Cerebellar nuclear complex (tissue), 1 donor: ENCODE data around the gene TMEM213.

Experiments
- DNase-seq, 2 experiments: peaks; one replicate each; lab custom pipeline; 2025; lab: John Stamatoyannopoulos, UW

TMEM213 gene

DNA sequence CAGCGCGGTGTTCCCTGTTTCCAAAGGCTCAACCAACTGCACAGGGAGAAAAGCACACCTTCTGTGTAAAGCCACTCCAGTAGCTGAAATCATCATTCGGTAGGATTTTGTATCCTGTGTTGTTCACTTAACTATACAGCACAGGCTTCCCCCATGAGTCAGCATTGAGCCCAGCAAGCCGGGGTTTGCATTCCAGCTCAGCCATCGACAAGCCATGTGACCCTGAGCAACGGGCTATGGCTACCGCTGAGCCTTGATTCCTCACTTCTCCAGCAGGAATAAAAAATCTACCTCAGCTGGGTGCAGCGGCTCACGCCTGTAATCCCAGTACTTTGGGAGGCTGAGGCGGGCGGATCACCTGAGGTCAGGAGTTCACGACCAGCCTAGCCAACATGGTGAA lies 44.3 kb downstream of the TMEM213 start:
- no peak for DNase-seq

DNA sequence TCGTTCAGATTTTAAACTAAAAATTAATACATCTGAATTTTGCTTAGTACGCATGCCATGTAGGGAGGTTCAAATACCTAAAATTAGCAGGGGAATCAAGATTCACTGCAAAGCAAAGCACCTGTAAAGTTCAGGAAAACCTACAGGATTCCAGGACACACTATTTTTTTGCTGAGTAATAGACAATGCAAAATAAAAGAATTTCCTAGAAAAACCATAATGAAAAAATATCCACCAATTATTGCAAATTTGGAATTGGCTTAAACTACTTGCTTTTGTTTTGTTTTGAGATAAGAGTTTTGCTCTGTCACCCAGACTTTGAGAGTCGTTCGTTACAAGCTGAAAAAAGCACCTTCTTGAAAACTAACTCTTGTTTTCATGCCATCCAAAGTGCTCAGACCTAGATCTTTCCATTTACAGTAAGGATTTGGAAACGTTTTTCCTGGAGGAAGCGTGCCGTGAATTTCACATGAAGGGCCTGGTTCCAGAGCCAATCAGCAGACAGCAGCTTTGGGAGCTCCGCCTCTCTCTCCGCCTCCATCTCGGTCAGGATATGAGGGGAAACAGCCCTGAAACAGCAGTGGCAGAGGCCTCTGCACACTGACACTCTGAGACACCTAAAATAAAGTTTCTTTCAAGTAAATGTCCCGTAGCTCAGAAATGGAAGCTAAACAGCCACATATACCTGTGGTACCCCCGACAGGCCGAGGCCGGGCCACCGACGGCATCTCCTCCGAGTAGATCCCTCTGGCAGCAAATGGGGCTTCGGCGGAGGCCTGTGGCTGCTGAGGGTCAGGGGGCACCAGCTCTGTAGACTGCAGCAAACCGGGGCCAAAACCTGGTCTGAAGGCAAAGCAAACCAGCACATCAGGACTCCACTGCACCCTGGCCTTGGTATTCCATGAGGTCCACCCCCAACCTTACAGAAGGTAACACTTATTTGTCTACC lies 46.1 kb downstream of the TMEM213 start:
- DNase-seq: no peak

DNA sequence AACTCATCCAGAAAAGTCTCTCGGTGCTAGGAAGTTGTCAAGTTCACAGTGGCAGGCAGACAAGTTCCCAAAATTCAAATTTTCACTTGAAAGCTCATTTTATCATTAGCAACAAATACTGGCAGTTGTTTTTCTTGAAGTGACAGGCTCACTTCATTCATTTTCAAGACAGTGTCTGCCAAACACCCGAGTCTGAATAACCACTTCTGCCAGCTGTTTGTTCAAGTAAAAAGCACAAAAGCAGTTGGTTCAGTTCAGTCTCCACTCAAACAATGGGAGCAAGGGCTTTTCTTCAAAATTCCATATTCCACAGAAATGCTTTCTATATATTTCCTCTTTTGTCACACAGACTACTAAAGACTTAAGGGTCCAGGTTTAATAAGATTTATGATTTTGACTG lies 47.9 kb downstream of the TMEM213 start:
- no peak for DNase-seq

DNA sequence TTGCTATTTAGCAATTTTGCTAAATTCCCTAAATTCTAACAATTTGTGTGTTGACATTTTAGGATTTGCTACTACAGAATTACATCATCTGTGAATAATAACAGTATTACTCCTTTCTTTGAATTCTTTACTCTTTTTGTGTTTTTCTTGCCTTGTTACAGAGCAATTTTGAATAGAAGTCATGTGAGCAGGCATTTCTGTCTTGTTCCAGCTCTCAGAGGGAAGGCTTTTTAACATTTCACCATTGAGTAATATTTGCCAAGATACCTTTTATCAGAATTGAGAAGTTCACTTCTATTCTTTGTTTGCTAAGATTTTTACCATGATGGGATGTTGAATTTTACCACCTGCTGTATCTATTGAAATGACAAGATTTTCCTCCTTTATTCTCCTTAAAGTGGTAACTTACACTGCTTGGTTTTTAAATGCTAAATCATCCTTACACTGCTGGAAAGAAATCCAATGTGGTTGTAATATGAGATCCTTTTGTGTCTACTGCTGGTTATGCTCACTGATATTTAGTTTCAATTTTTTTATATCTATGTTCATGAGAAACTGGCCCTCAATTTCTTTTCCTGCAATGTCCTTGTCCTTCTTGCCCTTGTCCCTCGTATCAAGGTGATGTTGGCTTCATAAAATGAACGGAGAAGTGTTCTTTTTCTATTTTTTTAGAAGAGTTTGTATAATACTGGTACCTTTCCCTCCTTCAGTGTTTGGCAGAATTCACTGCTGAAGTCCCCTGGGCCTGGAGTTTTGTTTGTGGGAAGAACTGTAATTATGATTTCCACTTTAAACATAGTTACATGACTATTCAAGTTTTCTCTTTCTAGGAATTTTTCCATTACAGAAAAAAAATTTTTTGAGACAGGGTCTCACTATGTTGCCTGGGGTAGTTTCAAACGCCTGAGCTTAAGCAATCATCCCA lies 50.5 kb downstream of the TMEM213 start:
- DNase-seq: no peak

DNA sequence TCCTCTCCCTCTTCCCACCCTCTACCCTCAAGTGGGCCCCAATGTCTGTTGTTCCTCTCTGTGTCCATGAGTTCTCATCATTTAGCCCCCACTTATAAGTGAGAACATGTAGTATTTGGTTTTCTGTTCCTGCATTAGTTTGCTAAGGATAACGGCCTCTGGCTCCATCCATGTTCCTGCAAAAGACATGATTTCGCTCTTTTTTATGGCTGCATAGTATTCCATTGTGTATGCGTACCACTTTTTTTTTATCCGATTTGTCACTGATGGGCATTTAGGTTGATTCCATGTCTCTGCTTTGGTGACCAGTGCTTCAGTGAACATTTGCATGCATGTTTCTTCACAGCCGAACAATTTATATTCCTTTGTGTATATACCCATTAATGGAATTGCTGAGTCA lies 51.9 kb downstream of the TMEM213 start:
- no peak for DNase-seq

DNA sequence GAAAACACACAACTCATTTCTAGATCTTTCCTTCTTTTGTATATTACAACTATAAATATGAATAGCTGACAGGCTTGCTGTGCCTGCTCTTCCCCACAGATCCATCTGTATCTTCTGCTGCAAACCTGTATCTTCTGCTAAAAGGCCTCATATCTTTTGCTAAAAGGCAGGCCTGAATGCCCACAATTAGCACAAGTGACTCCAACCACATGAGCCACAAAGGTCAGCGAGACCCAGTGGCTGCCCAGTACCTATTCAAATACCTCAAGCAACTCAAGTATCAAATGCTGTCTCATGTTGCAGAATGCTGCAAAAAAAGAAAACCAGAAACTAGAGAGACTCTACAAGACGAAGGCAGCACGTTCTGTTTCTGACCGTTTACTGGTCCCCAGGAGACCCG lies 54.7 kb downstream of the TMEM213 start:
- DNase-seq: no peak

DNA sequence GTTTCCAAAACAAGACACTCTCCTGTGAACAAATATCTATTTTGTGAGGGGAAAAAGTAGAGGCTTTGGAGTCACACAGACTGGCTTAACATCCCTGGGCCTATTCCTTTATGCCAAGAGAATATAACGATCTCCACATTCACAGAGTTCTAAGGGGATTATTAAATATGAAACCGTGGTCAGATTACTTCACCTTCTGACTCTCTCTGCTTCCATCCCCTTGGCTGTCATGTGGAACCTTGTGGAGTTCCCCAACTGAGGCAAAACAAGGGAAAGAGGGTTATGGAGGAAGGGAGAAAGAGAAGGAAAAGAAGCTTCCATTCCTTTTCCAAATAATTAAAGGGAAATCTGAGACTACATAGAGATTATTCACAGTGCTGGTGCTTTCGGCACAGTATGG lies 55.7 kb downstream of the TMEM213 start:
- no peak for DNase-seq

DNA sequence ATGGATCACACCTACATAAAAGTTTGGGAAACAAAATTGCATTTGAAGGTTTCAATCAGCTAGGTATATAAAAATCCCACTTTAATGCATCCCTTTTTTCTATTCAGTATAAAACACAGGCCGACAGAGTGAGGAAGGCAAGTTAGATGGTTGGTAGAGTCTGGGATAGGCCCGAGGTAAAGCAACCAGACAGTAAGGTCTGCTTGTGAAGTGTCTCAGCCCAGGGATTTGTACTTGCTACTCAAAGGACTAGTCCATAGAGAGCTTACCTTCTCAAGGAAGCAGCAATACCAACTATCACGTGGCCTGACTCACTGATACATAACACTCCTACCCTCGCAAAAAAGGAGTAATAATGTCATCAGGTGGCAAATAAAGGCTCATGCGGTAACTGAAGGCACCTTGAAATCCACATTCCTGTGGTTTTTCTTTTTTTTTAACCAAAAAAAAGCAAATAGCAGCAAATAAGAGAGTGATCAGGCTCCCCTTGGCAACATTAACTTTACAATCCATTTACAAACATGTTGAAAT lies 56.4 kb downstream of the TMEM213 start:
- no peak for DNase-seq

DNA sequence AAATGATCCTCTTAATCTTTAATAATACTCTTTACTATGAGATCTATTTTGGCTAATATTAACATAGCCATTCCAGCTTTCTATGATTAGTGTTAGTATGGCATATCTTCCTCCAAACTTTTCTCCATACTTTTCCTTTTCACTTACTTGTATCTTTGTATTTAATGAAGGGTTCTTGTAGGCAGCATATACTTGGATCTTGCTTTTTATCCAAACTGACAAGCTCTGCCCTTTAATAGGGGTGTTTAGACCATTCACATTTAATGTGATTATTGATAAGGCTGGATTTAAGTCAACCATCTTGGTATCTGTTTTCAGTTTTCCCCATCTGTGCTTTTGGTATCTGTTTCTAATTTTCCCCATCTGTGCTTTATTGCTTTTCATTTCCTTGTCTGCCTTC lies 59.9 kb downstream of the TMEM213 start:
- no peak for DNase-seq

DNA sequence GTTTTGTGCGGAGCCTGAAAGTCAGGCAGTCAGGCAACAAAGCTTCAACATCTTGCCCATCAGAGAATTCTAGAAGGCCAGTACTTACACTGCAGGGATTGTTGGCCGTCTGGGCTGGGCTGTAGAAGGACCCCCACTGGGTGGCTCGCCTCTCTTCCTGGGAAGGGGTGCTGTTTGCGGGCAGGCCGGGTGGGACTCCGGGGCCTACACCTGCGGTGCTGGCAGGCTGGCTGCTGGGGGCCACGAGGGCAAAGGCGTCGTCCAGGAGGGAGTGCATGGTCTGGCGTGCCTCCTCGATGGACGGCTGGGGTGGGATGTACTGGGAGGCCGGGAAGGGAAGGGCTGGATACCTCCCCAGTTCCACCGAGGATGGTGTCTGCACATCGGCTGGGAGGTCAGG lies 63.3 kb downstream of the TMEM213 start:
- no peak for DNase-seq

DNA sequence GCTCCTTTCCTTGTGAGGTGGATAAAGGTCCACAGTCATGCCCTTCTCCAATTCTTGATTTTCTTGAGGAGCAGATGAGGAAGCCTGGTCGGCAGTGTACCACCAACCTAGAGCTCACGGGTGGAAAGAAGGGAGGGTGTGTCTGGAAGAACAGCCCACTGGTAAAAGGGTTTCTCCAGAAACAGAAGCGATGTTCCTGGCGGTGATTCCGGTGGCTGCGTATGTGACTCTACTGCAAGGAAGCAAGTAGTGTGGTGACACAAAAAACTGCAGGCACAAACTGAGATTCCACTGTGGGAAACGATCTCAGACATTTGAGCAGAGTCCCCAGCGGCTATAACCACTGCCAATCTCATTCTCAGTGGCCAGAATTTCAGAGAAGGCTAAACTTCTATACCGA lies 66.1 kb downstream of the TMEM213 start:
- no peak for DNase-seq

DNA sequence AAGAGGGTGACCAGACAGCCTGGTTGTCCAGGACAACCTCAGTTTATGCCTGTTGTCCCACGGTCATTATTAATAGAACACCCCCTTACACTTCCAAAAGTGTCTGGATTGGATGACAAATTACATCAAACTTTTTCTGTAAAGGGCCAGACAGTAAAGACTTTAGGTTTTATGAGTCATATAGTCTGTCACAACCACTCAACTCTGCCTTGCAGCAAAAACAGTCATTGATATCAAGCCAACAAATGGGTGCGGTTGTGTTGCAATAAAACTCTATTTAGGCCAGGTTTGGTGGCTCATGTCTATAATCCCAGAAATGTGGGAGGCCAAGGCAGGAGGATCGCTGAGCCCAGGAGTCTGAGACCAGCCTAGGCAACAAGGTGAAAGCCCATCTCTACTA lies 66.9 kb downstream of the TMEM213 start:
- DNase-seq: no peak

DNA sequence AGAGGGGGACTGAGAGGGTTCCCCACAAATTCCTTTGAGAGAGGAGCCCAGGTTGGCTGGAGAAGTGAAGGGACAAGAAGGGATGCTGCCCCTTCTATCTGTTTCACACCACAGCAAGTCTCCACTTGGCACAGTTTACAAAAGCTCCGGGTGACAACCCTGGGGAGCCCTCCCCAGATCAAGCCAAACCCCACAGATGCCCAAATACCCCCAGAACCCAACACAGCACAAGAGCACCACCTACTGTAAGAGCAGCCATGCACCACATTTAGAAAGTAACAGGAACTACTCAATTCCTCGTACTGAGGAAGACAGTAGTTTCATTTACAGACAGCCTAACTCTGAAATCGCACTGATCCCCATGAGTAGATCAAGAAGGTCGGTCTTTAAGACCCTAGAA lies 68.0 kb downstream of the TMEM213 start:
- no peak for DNase-seq

DNA sequence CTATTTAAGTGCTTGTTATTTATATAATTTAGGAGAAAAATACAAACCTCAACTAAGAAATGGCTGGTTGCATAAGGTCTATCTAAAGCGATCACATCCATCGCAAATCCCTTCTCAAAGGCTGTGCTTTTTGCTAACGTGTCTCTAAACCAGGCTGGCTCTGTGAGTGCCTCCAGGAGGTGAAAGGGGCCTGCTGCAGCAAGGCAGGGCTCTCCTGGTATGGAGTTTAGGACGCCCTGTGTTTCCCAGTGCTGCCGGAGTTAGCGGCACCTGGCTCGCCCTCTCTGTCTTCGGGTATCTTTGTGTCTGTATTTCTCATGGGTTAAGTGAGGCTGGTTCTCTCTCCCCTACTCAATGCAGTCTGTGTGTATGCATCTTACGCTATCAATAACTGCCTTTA lies 68.6 kb downstream of the TMEM213 start:
- DNase-seq: no peak

DNA sequence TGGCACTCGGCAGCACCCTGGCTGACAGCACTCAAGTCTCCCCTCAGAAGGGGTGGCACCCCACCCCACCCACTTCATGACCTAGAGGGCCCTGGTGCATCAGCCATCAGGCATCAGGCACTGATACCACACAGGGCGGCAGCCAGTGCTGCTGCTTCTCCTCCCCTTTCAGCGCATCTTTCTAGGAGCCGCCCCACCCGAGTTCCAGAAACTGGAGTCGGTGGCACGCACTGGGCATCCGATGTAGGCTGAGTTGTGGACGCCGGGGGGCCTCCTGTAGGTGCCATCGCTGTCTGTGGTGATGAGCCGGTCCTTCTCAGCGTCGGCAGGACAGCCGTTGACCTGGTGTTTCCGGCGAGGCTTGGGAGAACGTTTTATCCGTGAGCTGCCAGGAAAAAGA lies 70.0 kb downstream of the TMEM213 start:
- DNase-seq: no peak

DNA sequence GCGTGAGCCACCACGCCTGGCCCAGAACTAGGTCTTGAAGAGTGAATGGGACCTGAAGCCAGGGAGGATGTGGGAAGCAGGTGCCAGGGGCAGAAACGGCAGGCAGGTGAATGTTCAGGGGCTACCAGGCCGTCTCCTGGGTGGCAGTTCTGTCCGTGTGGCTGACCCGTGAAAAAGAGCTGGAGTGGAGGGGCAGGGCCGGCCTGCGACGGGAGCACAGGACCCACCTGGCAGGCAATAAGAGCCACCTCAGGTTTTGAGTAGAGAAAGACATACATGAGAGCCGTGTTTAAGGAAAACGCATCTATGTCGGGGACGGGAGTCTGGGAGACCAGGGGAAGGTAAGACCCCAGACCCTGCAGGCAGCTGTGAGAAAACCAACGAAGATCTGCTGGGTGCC lies 70.9 kb downstream of the TMEM213 start:
- no peak for DNase-seq

DNA sequence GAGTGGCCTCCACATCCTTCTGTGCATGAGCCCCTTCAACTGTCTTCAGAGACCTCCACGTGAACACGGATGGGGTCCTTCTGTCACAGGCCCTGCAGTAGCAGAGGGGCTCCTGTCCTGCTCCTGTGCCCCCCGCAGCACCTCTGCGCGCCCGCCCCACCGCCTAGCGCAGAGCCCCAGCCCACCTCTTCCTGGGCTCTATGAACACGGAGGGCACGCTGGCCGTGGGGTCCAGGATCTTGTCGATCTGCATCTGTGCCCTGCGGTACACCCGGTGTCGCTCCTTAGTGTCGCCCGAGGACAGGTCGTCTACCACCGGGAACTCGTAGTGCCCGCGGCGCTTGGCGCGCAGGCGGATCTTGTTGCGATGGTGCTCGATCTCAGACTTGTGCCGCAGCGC lies 71.6 kb downstream of the TMEM213 start:
- no peak for DNase-seq

DNA sequence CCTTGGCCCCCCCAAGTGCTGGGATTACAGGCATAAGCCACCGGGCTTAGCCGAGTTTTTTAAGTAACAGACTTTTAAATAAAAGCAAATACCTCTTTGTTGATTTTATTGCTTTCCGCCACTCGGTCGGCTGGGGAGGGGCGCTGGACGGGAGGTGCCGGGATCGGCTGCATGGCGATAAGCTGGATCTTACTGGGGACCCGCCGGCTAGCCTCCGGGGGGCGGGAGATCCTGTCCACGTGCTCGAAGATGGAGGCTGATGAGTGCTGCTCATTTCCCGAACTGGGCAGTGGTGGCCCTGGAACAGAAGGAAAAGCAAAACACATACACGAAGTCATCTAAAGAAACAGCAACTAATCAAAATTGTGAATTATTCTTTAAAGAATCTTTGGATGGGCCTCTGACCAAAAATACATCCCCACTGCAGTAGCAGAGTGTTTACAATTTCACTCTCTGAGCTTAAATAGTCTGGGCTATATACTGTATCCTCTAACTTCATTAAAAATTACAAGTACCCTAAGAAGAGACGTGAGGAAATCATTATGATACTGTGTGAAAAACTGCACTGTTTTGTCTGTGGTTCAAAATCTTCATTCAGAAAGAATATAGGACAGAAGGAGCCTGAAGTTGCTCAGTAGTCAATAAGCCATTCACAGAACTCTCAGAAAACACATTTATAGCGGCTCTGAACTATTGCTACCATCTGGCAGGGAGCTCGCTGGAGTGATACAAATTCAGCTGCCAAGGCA lies 73.4 kb downstream of the TMEM213 start:
- DNase-seq: no peak

DNA sequence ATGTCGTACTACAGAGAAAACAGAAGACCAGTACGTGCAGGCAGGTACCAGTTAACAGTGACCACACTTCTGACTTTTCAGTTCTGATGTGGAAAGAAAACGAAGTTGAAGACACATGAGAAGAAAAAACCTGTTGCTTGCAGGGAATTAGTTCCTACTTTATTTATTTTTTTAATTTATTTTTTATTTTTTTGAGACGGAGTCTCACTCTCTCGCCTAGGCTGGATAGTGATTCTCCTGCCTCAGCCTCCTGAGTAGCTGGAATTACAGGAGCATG lies 74.0 kb downstream of the TMEM213 start:
- DNase-seq: no peak

DNA sequence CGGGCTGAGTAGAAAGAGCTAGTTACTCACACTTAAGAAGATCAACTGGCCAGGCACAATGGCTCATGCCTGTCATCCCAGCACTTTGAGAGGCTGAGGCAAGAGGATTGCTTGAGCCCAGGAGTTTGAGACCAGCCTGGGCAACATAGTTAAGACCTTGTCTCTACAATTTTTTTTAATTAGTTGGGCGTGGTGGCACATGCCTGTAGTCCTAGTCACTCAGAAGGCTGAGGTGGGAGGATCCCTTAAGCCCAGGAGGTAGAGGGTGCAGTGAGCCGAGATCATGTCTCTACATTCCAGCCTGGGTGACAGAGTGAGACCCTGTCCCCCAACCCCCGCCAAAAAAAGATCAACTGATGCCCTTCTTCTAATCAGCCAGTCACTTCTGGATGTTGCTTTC lies 74.8 kb downstream of the TMEM213 start:
- no peak for DNase-seq

DNA sequence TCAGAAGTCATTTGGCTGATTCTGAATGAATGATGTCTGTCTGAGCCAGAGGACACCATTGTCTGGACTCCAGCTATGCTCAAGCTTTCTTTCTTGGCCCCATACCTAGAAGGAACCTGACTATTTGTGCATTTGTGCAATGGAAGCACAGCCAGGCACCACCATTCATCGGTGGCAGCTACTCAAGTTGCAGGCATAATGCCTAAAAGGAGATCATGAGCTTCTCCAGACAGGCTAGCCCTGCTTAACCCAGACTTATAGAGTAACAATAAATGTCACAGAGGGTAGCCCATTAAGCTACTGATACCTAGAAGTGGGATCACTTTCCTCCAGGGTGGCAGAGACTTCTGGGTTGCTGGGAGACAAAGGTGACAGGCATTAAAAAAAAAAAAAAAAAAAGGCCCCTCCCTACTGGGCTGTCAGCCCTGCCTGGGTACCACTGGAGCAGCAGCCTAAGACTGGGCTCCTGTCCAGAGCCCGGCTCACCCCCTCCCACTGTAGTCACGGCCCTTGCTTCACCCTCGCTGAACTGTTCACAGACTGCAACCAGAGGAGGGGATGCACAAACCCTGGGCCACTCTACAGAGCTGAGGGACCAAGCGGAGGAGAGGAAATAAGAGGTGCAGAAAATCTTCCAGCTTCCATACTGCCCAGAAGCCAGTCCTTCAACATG lies 75.6 kb downstream of the TMEM213 start:
- DNase-seq: no peak

DNA sequence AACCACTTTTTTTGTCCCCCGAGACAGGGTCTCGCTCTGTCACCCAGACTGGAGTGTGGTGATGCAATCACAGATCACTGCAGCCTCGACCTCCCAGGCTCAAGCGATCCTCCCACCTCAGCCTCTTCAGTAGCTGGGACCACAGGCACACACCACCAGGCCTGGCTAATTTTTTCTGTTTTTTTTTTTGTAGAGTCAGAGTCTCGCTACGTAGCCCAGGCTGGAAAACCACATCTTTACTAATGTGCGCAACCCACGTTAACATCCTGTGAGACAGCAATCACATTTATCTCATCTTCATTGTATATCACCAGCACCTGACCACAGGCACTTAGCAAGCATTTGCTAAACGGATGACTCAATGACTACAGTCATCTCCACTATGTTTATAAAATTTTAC lies 78.0 kb downstream of the TMEM213 start:
- no peak for DNase-seq
